ENCODE results near the gene MBNL1.
"Not testable (repeated sequence)": the region's sequence is repeated elsewhere in the genome, so short reads cannot be mapped to it uniquely, and the experiment has no call there.

MBNL1 gene

GRCh38 chr3:152355744-152356665, 87.3 kb downstream of the MBNL1 start:
- no peak for DNase-seq

GRCh38 chr3:152356870-152357276, 88.1 kb downstream of the MBNL1 start:
- DNase-seq, result no peak

GRCh38 chr3:152357587-152357986, 88.9 kb downstream of the MBNL1 start:
- no peak for DNase-seq

- no peak for DNase-seq
Observed at GRCh38 chr3:152359385-152360248, 90.9 kb downstream of the MBNL1 start.

GRCh38 chr3:152360302-152360701, 91.6 kb downstream of the MBNL1 start:
- no peak for DNase-seq

GRCh38 chr3:152360966-152361365, 92.2 kb downstream of the MBNL1 start:
- no peak for DNase-seq

- DNase-seq, result no peak
Observed at GRCh38 chr3:152362086-152362485, 93.4 kb downstream of the MBNL1 start.

- DNase-seq, result no peak
Observed at GRCh38 chr3:152364237-152364636, 95.5 kb downstream of the MBNL1 start.

- no peak for DNase-seq
Observed at GRCh38 chr3:152365126-152365525, 96.4 kb downstream of the MBNL1 start.

- no peak for DNase-seq
Observed at GRCh38 chr3:152365766-152366593, 97.3 kb downstream of the MBNL1 start.

GRCh38 chr3:152367192-152367591, 98.5 kb downstream of the MBNL1 start:
- not testable (repeated sequence) for DNase-seq

GRCh38 chr3:152372633-152373032, 103.9 kb downstream of the MBNL1 start:
- not testable (repeated sequence) for DNase-seq

GRCh38 chr3:152373379-152373778, 104.7 kb downstream of the MBNL1 start:
- DNase-seq, result no peak

GRCh38 chr3:152374262-152374990, 105.7 kb downstream of the MBNL1 start:
- no peak for DNase-seq

GRCh38 chr3:152375546-152375945, 106.8 kb downstream of the MBNL1 start:
- DNase-seq, result no peak

- no peak for DNase-seq
Observed at GRCh38 chr3:152376351-152377183, 107.8 kb downstream of the MBNL1 start.

- no peak for DNase-seq
Observed at GRCh38 chr3:152377184-152377570, 108.4 kb downstream of the MBNL1 start.

GRCh38 chr3:152379415-152380042, 110.8 kb downstream of the MBNL1 start:
- no peak for DNase-seq

GRCh38 chr3:152380043-152380442, 111.3 kb downstream of the MBNL1 start:
- DNase-seq, result no peak

- DNase-seq, result no peak
Observed at GRCh38 chr3:152381881-152382295, 113.2 kb downstream of the MBNL1 start.

All from stimulated activated CD4-positive, alpha-beta T cell treated with anti-CD3 and anti-CD28 coated beads, Interleukin-4, amount 100 ng/mL, for 4 hours (primary cell).